HG03066 (cell line): ENCODE results near the gene SNAP47.

Experiments
- ATAC-seq: cut with Tn5 transposase; IDR thresholded peaks from one replicate; pipeline ENCODE4 v1.9.1; 2021; ENCODE audit warnings: low read depth; ENCODE audit not compliant: unreplicated experiment

SNAP47 gene

GRCh38 chr1:227793948-227794816 lies 58.9 kb downstream of the SNAP47 start:
- ATAC-seq = no peak

- ATAC-seq = no peak
Observed at GRCh38 chr1:227794817-227795192, 59.6 kb downstream of the SNAP47 start.

- ATAC-seq = no peak
Observed at GRCh38 chr1:227795732-227796131, 60.5 kb downstream of the SNAP47 start.

GRCh38 chr1:227796359-227796915 lies 61.2 kb downstream of the SNAP47 start:
- ATAC-seq = no peak

- ATAC-seq = no peak
Observed at GRCh38 chr1:227797144-227797543, 61.9 kb downstream of the SNAP47 start.

GRCh38 chr1:227797625-227798024 lies 62.4 kb downstream of the SNAP47 start:
- ATAC-seq = no peak

GRCh38 chr1:227798078-227798802 lies 63.0 kb downstream of the SNAP47 start:
- no peak for ATAC-seq

GRCh38 chr1:227799756-227800155 lies 64.5 kb downstream of the SNAP47 start:
- no peak for ATAC-seq

GRCh38 chr1:227803933-227804332 lies 68.7 kb downstream of the SNAP47 start:
- ATAC-seq = no peak

GRCh38 chr1:227805606-227806197 lies 70.5 kb downstream of the SNAP47 start:
- ATAC-seq = no peak

GRCh38 chr1:227808566-227808965 lies 73.3 kb downstream of the SNAP47 start:
- no peak for ATAC-seq

- no peak for ATAC-seq
Observed at GRCh38 chr1:227809026-227809425, 73.8 kb downstream of the SNAP47 start.

- ATAC-seq = no peak
Observed at GRCh38 chr1:227813962-227814361, 78.7 kb downstream of the SNAP47 start.

- ATAC-seq = no peak
Observed at GRCh38 chr1:227815468-227816409, 80.5 kb downstream of the SNAP47 start, which contains the start of gene PRSS38. TSS of gene PRSS38 (plus strand) at chr1:227815675. CDS start at chr1:227815717, 42 bp downstream.

- ATAC-seq = no peak
Observed at GRCh38 chr1:227816750-227817446, 81.7 kb downstream of the SNAP47 start.

GRCh38 chr1:227823537-227823936 lies 88.3 kb downstream of the SNAP47 start:
- ATAC-seq = no peak

- no peak for ATAC-seq
Observed at GRCh38 chr1:227824204-227824603, 89.0 kb downstream of the SNAP47 start.

- ATAC-seq = no peak
Observed at GRCh38 chr1:227828786-227829185, 93.6 kb downstream of the SNAP47 start.
